ENCODE results near the gene ETV5.

Gene ETV5

DNA sequence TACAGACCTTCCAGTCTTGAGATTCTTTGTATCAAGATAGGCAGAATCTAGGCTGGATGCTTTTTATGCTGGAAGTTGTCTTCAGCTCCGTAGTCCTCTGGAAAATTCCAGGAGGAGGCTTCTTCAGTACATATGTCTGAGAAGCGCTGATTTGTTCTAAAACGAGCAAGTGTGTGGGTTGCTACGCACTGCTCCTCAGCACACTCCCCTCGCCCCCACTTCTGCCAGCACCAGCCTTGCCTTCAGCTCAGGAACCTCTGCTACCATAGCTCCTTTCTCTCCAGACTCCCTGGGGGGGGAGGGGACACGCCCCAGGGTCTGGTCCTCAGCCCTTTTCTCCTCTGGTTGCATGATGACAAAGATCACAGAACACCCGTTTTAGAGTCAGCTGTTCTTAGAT, 95.6 kb downstream of the ETV5 start:
- no peak overlapping the region for H3K27ac ChIP-seq
- no peak for DNase-seq
- H3K9me3 ChIP-seq (ENCODE audit: severe bottlenecking) = peaks cover 3% of the 10 kb centered on the region
- no peaks in the 10 kb centered on the region for H3K27me3 ChIP-seq (ENCODE audit: insufficient read depth, low read depth, severe bottlenecking)
- no peak overlapping the region for H3K4me3 ChIP-seq (ENCODE audit: low read depth, low read length)
- TF ChIP-seq, protein P1, sequence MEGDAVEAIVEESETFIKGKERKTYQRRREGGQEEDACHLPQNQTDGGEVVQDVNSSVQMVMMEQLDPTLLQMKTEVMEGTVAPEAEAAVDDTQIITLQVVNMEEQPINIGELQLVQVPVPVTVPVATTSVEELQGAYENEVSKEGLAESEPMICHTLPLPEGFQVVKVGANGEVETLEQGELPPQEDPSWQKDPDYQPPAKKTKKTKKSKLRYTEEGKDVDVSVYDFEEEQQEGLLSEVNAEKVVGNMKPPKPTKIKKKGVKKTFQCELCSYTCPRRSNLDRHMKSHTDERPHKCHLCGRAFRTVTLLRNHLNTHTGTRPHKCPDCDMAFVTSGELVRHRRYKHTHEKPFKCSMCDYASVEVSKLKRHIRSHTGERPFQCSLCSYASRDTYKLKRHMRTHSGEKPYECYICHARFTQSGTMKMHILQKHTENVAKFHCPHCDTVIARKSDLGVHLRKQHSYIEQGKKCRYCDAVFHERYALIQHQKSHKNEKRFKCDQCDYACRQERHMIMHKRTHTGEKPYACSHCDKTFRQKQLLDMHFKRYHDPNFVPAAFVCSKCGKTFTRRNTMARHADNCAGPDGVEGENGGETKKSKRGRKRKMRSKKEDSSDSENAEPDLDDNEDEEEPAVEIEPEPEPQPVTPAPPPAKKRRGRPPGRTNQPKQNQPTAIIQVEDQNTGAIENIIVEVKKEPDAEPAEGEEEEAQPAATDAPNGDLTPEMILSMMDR (IDR thresholded peaks at IDR 0.05; ENCODE audit: low read depth, low read length) = no peak
- H3K36me3 ChIP-seq = no peaks in the 10 kb centered on the region

DNA sequence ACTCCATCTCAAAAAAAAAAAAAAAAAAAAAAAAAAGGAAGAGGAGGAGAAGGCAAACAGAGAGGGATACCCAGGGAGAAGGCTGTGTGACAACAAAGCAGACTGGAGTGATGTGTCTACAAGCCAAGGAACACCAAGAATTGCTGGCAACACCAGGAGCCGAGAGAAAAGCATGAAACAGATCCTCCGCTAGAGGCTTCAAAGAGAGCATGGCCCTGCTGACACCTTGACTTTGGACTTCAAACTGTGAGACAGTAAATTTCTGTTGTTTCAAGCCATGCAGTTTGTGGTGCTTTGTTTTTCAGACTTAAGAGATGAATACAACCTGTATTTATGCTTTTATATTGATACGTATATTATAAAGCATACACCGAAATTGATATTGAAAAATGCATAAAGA, 96.8 kb downstream of the ETV5 start:
- Histone ChIP-seq H3K9me3 (ENCODE audit: severe bottlenecking) (peaks cover 3% of the 10 kb centered on the region), H3K27me3 (ENCODE audit: insufficient read depth, low read depth, severe bottlenecking) (no peaks in the 10 kb centered on the region), H3K27ac (no peak overlapping the region), H3K4me3 (ENCODE audit: low read depth, low read length) (no peak overlapping the region), H3K36me3 (no peaks in the 10 kb centered on the region)
- TF ChIP-seq, protein P1 (IDR thresholded peaks at IDR 0.05; ENCODE audit: low read depth, low read length) = no peak
- no peak for DNase-seq

GRCh38 chr3:186004671-186005070, 104.2 kb downstream of the ETV5 start:
- H3K27ac ChIP-seq = no peak overlapping the region
- no peak overlapping the region for H3K4me3 ChIP-seq (ENCODE audit: low read depth, low read length)
- no peak for DNase-seq
- H3K27me3 ChIP-seq (ENCODE audit: insufficient read depth, low read depth, severe bottlenecking) = no peaks in the 10 kb centered on the region
- H3K36me3 ChIP-seq = no peaks in the 10 kb centered on the region
- peaks cover 3% of the 10 kb centered on the region for H3K9me3 ChIP-seq (ENCODE audit: severe bottlenecking)
- TF ChIP-seq, protein P1 (IDR thresholded peaks at IDR 0.05; ENCODE audit: low read depth, low read length) = no peak

- TF ChIP-seq, protein P1 (IDR thresholded peaks at IDR 0.05; ENCODE audit: low read depth, low read length) = no peak
Observed at GRCh38 chr3:186004209-186004608, 104.7 kb downstream of the ETV5 start.

GRCh38 chr3:186003610-186004009, 105.3 kb downstream of the ETV5 start:
- Histone ChIP-seq H3K36me3 (no peaks in the 10 kb centered on the region), H3K27me3 (ENCODE audit: insufficient read depth, low read depth, severe bottlenecking) (no peaks in the 10 kb centered on the region), H3K27ac (no peak overlapping the region), H3K4me3 (ENCODE audit: low read depth, low read length) (no peak overlapping the region), H3K9me3 (ENCODE audit: severe bottlenecking) (peaks cover 3% of the 10 kb centered on the region)
- TF ChIP-seq, protein P1 (IDR thresholded peaks at IDR 0.05; ENCODE audit: low read depth, low read length) = no peak
- DNase-seq = no peak

More at GRCh38 chr3:186004209-186004608, 104.7 kb downstream of the ETV5 start:
- Histone ChIP-seq H3K27me3 (ENCODE audit: insufficient read depth, low read depth, severe bottlenecking) (no peaks in the 10 kb centered on the region), H3K9me3 (ENCODE audit: severe bottlenecking) (peaks cover 3% of the 10 kb centered on the region), H3K36me3 (no peaks in the 10 kb centered on the region), H3K4me3 (ENCODE audit: low read depth, low read length) (no peak overlapping the region), H3K27ac (no peak overlapping the region)
- no peak for DNase-seq

DNA sequence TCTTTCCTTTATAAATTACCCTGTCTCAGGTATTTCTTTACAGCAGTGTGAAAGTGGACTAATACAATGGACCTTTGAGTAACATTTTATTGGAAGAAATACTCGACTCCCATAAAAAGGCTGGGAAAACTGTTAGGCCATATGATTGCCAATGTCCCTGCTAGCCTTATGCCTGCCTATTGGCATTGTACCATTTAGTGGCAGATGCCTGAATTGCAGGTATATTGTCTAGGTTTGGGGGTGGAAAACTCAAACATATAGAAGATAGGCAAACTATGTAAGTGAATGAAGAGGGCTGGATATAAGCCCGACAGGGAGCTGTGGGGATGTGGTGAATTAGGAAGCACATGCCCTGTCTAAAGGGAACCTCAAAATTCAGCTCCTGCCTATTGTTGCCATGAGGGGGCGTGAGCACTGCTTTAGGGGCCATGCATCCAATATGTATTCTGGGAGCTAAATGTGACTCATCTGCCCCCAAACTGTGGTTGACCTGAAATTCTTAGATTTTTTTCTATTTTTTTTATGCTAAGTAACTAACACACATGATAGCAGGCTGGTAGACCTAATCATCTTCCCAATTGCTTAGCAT, 105.9 kb downstream of the ETV5 start:
- no peak overlapping the region for H3K4me3 ChIP-seq (ENCODE audit: low read depth, low read length)
- TF ChIP-seq, protein P1 (IDR thresholded peaks at IDR 0.05; ENCODE audit: low read depth, low read length) = peak; percentile 64
- H3K36me3 ChIP-seq = no peaks in the 10 kb centered on the region
- peaks cover 3% of the 10 kb centered on the region for H3K9me3 ChIP-seq (ENCODE audit: severe bottlenecking)
- H3K27me3 ChIP-seq (ENCODE audit: insufficient read depth, low read depth, severe bottlenecking) = no peaks in the 10 kb centered on the region
- peak; percentile 19 for DNase-seq
- no peak overlapping the region for H3K27ac ChIP-seq

Data from WERI-Rb-1 (cell line).